Measurements from ENCODE around the gene KRT14. TPM values are rescaled to one million over a fixed set of nuclear protein-coding genes. Genes with fewer than 3 reads are reported as not detected.
A peak's percentile ranks its signal among the peaks of the same experiment; 100 is the strongest.

Gene KRT14
- total RNA-seq, 1 experiment from 2014 or later, result not detected

DNA sequence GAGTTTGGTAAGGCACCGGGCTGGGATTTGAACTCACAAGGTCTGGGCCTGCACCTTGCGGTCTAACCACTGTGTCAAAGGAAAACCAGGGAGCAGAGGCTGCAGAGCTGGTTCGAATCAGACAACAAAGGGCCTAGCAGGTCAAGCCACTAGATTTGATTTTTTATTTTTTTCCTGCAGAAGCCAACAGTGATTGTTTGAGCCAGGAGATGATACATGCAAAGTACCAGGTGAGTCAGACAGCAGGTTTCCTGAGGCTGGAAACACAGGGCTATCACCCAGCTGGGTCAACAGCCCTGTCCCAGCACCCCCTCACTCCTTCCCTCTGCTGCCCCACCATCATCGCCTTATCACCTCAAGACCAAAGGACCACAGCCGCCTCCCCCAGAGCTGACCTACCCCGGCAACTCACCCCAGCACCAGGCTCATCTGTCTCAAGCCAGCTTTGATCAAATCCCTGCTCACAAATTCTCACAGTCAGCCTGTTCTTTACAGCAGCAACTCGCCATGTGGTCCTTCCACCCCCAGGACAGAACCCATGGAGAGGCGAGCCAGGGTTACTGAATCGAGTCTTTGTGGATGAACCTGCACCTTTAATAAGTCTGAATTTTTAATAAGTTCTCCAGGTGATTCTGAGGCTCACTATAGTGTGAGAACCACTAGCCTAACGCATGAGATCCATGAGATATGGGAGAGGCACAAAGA, 45.6 kb downstream of the KRT14 start:
- peaks cover 46 to 68% of the 10 kb centered on the region in 2 experiments for H3K4me1 Mint-ChIP-seq

More for the DNA sequence above, 45.6 kb downstream of the KRT14 start:
- Histone ChIP-seq H3T11ph (ENCODE audit: low read length) (no peak overlapping the region), H2BK20ac (ENCODE audit: low read depth, low read length, poor library complexity, severe bottlenecking) (no peak overlapping the region), H3K79me1 (ENCODE audit: insufficient read depth, low read depth, low read length, poor library complexity, severe bottlenecking) (no peaks in the 10 kb centered on the region), H3K4me1 (ENCODE audit: insufficient read depth, low read length) (no peaks in the 10 kb centered on the region), H3K27ac (ENCODE audit: insufficient read length, low read depth, low read length) (no peak overlapping the region), H3K4ac (ENCODE audit: low read depth, low read length) (no peak overlapping the region), H3K9ac (ENCODE audit: extremely low read depth, insufficient read length, low read length) (no peak overlapping the region), H3K23me2 (ENCODE audit: insufficient read length, low read depth, low read length, poor library complexity, severe bottlenecking) (no peaks in the 10 kb centered on the region), H3K27me3 (ENCODE audit: insufficient read depth, low read length) (no peaks in the 10 kb centered on the region), H2BK15ac (ENCODE audit: low read depth, low read length) (no peak overlapping the region), H4K20me1 (ENCODE audit: control insufficient read depth, insufficient read depth, insufficient read length) (no peaks in the 10 kb centered on the region), H3K4me2 (ENCODE audit: insufficient read depth, insufficient read length, low read length) (no peak overlapping the region), H4K5ac (ENCODE audit: insufficient read length, low read depth, low read length) (no peak overlapping the region), H3K14ac (ENCODE audit: insufficient read depth, low read length) (no peak overlapping the region; the same call in 1 of the 2 replicates), H4K91ac (ENCODE audit: insufficient read length, low read depth, low read length) (no peak overlapping the region), H2BK12ac (ENCODE audit: insufficient read length, low read depth, low read length) (no peak overlapping the region), H2BK120ac (ENCODE audit: low read depth, low read length, poor library complexity, severe bottlenecking) (no peak overlapping the region), H3K18ac (ENCODE audit: insufficient read length, low read depth, low read length) (no peak overlapping the region), H2AK5ac (ENCODE audit: insufficient read length, low read length) (no peak overlapping the region), H4K8ac (replicated peaks; ENCODE audit: insufficient read length, low read depth, low read length) (no peak overlapping the region), H3K56ac (ENCODE audit: insufficient read length, low read depth, low read length) (no peak overlapping the region), H2AFZ (ENCODE audit: low read length) (no peak overlapping the region), H3K23ac (ENCODE audit: insufficient read length, low read depth, low read length) (no peak overlapping the region), H3K9me3 (ENCODE audit: control insufficient read depth, low read depth, low read length) (no peaks in the 10 kb centered on the region), H3K79me2 (ENCODE audit: insufficient read depth, low read length) (no peaks in the 10 kb centered on the region), H2BK5ac (ENCODE audit: insufficient read length, low read length) (no peak overlapping the region)
- WGBS (ENCODE audit: extremely low coverage, insufficient read length, low lambda C conversion rate), result no CpG with 5 or more reads among the region's 10 CpGs
- no peak for DNase-seq
- peak overlapping the region; percentile 5 to 52 (median 14); a peak in 2 of 7 replicates for H3K27ac Mint-ChIP-seq
- H3K36me3 Mint-ChIP-seq (ENCODE audit: insufficient read depth in 1 of 3, low read depth in 3 of 3), result no peaks in the 10 kb centered on the region
- peaks cover 6% of the 10 kb centered on the region for H3K27me3 Mint-ChIP-seq (ENCODE audit: low read depth)
- TF ChIP-seq CTCF (conservative IDR thresholded peaks at IDR 0.05), result no peak
- H3K9me3 Mint-ChIP-seq, result peaks cover 0 to 3% of the 10 kb centered on the region in 2 experiments; a peak in 2 of 5 replicates
- no peak overlapping the region for H3K4me3 Mint-ChIP-seq

All from H9 (cell line).